Activated gamma-delta T cell treated with Interleukin-2 at 50 U/mL for 16 hours (primary cell): Measurements from ENCODE around the gene SHB.
"Not testable (repeated sequence)": the region's sequence is repeated elsewhere in the genome, so short reads cannot be mapped to it uniquely, and the experiment has no call there.

Source experiments
- DNase-seq: peaks from one replicate; pipeline ENCODE4 v3.0.0-alpha.2; 2020

SHB gene

DNA sequence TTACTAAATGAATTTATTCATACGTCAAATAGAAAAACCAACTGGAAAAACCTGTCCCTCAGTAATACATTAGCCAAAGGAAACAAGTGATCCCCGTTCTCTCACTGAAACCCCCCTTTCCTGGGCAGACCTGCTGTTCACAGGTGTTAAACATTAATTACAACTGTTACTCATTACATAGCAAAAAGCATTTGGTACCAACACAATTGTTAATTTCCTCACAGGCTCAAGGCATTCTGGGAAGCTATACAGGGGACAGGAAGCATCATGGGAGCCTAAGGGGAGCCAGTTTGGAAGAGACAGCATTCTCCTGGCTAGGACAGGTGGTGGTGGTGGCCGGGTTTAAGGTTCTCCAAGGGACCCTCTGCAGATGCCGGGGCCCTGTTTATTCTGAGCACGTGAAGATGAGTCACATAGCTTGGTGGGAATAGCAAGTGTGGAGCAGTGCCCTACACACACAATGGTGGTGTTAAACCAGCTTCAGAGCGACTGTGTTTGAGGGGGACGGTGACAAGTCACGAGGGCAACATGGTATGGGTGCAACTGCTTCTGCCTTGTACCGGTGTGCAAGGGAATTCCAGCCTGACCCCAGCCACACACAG is 102.5 kb downstream of the SHB start:
- DNase-seq: no peak

DNA sequence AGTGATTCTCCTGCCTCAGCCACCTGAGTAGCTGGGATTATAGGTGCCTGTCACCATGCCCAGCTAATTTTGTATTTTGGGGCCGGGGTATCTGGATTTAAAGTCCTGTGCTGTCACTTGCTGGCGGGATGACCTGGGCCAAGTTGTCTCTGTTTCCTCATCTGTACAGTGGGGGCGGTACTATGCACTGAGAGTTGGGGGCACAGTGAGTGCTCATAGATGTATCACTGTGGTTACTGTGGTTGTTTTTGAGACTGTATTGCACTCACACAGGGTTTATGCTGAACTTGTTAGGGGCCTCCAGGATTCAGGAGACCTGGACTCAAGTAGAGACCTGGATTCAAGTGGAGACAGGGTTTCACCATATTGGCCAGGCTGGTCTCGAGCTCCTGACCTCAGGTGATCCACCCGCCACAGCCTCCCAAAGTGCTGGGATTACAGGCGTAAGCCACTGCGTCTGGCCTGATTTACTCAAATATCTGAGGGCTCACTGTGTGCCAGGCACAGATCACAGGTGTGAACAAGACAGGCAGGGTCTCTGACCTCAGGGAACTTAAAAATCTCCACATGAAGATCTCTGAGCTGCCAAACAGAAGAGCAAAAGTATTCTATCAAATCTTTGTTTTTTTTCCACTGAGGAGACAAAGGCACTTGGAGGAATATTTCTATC is 103.2 kb downstream of the SHB start:
- not testable (repeated sequence) for DNase-seq

DNA sequence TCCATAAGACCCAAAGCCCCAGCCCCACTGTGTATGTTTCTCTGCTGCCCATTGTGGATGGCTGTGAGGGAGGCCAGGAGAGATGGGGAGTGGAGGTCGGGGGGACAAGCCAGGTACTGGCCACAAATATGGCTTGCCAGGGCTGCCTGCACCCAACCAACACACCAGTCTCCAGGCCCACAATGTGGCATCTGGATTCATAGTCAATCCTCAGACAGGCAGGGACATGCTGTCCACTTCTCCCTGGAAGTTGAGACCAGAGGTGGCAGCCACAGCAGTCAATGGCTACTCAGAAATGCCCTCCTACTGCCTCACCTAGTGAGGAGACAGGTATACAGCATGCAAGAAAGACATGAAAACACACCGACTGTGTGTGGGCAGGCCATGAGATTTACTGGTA is 103.9 kb downstream of the SHB start:
- no peak for DNase-seq

DNA sequence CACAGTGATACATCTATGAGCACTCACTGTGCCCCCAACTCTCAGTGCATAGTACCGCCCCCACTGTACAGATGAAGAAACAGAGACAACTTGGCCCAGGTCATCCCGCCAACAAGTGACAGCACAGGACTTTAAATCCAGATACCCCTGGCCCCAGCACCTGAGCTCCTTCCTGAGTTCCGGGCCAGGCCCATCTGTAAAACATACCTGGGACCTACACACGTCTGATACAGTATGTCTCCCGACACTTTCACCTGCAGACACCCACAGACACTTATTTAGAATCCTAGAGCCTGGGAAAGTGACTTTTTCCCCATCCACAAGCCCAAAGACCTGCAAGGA is 104.3 kb downstream of the SHB start:
- DNase-seq: no peak

DNA sequence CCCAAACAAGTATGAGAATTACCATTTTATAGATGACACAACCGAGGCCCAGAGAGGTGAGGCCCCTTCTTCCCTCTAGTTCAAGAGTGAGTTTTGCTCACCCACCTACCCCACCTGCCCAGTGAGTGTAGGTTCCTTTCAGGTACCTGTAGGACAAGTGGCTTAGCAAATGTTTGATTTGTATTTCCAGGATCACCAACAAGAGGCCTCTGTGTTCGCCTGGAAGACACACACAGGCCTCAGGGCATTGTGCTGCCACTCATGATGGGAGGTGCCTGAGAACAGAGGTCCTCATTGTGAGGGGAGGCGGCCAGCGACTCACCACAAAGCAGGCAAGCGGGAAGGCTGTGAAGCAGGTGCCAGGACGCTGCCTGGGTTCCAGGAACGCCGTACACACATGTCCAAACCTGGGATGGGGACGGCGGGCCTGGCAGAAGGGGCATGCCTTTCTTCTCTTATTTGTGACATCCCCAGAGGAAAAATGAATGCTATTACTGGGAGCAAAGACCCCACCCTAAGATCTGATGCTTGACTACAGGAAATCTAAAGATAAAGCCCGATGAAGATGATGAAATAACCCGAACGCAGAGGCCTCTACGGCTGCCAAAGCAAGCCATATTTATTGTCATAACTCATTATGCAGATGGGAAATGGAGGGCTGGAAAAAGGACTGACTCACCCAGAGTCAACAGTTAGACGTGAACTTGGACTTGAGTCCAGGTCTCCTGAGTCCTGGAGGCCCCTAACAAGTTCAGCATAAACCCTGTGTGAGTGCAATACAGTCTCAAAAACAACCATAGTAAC is 104.9 kb downstream of the SHB start:
- no peak for DNase-seq

DNA sequence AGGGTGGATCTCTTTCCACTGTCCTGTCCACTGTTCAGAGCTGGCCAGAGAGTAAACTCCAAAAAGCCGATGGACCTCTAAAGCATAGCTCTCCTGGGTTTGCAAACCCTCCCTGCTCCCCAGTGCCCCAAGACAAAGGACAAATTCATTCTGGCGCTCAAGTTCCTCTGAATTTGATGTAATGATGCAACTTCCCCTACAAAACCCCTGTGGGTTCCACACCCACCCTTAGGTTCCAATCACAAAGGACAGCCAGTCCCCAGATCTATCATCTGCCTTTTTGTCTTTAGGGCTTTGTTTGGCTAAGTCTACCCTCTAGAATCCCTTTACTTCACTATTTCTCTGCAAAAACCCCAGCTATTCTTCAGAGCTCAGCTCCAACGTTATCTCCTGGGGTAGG is 107.7 kb downstream of the SHB start:
- no peak for DNase-seq

DNA sequence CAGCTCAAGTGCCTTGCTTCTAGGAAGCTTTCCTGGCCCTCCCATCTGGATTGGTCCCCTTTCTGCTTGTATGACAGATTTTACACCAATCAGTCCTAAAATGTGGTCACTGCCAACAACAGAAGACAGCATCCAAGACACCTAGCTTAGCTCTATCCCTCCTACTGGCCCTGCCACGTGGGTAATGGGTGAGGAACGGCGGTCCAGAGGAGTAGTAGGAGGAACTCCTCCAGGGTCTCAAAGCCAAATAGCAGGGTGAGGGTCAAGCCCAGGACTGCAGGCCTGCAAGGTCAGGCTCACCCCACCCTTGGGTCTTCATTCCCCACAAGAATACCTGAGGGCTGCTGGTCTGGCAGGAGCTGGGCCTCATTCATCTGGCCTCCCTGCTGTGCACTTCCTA is 108.4 kb downstream of the SHB start:
- DNase-seq: no peak

DNA sequence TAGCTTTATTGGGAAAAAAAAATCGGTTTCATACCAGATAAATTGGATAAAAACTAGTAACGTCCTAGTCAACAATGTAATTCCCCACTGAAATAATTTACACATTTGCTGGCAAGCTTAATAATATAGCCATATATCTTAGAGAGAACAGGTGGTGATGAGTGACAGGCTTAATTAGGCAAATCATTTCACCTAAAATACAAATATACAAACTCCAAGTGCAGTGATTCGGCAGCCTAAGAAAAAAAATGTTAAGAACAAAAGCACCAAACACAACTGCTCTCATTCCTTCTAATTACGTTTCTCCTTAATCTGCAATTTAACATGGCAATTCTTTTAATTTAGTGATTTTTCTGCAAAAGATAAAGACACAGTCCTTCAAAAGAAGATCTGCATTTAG is 109.1 kb downstream of the SHB start:
- DNase-seq: no peak

DNA sequence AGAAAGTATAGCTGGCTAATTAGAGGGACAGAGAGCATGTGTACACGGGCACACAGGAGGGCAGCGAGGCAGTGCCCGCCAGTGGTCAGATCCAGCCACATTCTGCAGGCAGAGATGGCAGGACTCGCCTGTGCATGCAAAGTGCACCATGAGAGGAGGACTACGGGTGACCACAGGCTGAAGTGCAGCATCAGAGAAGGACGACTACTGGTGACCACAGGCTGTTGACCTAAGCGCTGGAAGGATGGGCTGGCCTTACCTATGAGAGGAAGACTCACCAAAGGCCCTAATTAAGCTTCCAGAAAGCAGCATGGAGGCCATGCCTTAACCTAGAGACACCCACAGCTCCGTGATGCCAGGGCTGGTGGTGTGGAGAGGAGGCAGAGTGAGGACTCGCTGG is 110.9 kb downstream of the SHB start:
- no peak for DNase-seq

DNA sequence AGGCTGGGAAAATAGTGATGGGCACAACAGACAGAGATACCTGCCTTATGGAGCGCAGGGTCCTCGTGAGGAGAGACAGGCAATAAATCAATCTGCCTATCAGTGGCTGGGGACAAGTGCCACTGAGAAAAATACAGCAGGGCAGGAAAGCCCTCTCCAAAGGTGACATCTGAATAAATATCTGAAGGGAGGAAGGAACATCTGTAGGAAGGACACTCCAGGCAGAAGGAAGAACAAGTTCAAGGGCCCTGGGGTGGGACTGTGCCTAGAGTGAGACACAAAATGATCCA is 111.4 kb downstream of the SHB start:
- DNase-seq: no peak

DNA sequence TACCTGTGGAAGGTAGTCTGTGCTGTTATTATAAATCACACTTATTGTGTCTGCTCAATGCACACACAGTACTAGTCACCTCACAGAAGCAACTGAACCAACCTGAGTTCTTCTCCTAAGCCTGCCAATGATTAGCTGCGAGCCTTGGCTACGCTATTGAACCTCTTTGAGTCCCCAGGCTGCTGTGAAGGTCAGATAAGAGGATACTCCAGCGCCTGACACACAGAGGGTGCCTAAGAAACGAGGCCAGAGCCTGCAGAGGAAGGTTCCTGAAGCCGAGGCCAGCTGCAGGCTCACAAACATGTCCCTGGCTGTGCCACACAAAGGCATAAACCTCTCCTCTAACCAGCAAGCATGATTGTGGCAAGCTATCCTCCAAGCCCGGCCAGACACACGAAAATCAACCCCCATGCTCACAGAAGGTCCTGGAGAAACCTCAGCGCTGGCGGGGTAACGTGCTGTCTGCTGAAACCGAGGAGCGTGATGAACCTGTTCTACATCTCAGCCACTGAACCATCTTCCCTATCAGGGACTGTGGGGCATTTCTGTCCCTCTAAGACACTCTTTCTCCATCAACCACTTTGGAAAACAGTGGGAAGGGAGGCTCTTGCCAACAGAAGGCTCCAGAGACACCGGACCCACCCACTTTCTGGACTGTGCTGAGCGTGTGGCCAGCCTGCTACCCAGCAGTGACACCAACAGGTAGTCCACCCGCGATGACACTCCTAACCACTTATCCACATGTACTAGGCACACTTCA is 111.9 kb downstream of the SHB start:
- DNase-seq: no peak

DNA sequence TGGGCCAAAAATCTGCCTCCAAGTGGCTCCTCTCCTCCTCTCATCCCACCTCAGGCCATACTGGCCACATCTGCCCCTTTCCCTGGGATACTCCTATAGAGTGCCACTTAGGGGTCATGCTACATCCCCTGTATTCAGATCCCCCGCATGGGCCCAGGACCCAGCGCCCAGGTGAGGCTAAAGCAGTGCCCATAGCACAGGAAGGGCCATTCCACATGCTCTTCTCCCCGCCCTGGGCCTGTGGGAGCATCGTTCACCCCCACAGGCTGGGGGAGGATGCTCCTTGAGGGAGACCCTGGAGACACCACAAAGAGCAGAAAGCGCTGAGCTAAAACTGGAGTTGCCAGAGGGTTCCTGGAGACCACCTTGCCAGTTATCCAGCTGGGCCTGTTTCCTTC is 112.6 kb downstream of the SHB start:
- no peak for DNase-seq

DNA sequence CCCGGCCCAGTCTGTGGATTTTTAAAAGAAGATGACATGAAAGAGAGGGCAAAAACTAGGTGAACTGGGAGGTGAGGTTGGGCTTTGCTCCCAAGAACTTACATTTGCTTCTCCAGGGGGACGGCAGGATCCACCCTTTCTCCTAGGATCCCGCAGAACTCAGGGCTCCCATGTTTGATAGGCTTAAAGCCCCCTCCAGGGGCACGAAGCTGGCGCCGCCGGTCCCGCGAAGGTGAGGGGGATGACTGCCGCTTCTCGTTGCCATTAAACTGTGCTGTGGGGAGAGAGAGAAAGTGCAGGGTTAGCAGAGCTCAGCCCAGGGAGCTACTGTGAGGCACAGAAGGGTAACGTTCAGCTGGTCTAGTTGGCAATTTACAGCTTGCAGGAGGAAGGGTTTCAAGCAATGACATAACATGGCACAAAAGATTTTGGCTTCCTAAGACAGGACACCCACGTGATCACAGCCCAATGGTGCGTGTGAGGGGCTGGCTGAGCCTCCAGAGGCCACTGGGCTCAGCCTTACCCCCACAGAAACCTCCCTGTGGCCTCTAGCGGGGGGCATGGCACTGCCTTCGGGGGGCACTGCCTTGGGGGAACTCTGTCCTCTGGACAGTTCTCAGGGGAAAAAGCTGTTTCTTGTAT is 113.1 kb downstream of the SHB start:
- DNase-seq: no peak

DNA sequence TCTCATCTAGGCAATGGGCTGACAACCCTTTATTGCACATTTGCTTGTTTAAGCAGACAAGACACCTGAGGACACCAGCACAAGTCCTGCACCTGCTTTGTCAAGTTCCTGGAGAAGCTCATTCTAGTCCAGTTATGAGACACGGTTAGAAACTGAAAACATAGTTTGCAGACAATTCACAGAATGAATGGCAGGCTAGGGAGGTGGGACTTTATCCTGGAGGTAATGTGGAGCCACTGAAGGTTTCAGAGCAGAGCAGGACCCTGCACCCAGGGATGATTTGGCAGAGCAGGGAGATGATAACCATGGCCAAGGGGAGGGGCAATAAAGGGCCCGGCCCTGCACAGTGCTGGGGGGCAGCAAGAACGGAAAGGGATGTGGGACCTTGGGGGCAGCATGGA is 114.4 kb downstream of the SHB start:
- DNase-seq: no peak

DNA sequence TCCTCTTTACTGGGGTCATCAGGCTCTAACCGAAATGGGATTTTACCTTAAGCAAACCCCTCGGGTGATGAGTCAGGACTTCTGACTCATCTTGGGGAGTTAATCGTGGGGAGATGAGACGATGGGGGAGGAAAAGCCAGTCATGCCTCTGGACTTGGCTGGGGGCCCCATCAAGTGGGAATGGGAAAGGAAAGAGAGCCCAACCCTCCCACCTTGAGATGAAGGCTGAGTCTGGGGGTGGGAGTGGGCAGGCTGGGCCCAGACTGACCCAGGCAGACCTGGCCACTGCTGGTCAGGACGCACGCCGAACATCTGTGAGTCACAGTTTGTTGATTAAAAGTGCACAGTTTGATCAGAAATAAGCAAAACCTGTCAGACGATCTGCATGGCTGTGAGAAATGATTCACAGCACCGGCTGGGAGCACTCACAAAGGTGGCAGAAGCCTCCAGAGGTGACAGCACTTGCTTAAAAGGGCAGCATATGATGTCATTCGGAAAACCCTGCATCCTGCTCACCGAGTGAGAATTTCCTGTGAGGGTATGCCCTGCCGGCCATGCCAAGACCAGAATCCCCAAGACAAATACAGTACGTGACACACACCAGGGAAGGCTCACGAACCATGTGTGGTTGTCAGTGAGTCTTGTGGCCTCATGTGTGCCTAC is 115.1 kb downstream of the SHB start:
- DNase-seq: peak; percentile 6

DNA sequence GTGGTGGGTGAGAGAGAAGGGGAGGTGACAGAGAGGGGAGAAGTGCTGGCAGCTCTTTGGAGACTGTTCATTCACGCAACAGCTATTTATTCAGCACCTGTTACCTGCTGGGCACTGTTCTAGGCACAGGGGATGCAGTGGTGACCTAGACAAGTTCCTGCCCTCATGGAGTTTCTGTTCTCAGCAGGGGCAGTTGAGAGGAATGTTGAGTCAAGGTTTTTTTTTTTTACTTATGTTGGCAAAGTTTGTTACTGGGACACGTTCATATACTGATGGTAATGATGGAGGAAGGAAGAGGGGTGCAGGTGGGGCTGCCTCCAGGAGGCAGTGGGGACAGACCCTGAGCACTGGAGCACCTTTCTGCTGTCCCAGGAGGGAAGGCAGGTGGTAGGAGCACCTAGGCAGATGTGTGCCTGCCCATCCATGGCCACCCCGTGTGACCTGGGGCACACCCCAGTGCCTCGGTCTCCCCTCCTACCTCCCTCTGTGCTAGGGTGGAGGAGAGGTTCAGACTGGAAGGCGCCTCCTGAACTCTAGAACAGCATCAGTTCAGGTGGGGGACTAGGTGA is 115.7 kb downstream of the SHB start:
- no peak for DNase-seq

DNA sequence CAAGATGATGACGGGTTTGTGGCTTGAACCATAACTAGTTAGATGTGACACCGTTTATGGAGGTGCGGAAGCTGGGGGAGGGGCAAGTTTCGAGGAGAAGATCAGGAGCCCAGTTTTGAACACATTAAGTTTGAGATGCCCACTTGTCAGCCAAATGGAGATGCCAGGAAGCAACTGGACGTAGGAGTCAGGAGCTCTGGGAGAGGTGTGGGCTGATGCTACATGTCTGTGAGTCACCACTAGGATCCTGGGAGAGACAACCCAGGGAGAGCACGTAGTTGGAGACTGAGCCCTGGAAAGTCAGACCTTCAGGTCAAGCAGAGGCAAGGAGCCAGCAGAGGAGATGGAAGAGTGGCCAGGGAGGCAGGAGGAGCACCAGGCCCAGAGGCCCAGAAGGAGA is 116.3 kb downstream of the SHB start:
- DNase-seq: no peak

DNA sequence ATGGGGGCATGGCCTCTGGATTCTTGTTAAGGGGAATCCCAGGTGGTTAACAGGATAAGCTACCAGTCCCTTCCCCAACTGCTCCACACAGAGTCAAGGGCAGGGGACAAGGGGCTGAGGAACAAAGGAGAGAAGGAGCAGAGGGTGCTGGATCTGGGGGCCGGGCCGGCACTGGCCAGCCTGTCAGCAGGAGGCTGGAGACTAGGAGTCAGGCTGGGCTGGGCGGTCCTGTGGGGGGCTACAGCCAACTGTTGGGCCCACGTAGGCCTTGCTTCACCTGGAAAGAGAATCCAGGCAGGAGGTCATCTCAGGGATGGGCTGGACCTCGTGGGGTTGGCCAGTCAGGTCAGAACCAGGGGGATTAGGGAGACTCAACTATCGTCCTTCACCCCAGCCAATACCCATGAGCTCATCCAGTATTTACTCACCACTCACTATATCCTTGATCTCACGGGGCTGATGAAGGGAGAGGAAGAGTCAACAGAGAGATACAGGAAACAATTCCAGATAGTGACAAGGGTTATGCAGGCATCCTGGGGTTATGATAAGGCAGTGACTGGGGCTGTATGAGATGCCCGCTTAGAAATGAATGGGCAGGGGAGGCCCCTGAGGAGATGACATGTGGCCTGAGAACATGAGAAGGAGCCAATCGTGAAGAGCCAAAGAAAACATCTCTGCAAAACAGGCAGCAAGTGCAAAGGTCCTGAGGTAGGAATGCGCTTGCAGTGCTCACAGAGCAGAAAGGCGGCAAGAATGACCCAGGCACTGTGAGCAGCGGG is 117.2 kb downstream of the SHB start:
- no peak for DNase-seq

DNA sequence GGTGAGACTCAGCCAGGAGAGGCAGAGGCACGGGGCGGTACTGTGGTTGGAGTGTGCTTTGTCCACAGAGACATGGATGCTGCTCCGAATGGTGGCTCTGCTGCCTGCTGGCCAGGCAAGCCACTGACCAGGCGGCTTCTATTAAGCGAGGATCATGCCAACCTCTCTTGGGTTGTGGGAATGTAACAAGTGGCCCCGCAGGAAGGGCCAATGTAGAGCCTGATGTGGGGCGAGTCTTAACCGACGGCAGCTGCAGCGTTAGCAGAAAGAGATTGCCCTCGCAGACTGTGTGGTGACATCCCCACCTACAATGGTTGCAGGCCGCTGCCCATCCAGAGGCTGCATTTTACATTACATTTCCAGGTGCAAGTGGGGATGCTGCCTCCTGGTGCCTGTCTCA is 118.5 kb downstream of the SHB start:
- no peak for DNase-seq

DNA sequence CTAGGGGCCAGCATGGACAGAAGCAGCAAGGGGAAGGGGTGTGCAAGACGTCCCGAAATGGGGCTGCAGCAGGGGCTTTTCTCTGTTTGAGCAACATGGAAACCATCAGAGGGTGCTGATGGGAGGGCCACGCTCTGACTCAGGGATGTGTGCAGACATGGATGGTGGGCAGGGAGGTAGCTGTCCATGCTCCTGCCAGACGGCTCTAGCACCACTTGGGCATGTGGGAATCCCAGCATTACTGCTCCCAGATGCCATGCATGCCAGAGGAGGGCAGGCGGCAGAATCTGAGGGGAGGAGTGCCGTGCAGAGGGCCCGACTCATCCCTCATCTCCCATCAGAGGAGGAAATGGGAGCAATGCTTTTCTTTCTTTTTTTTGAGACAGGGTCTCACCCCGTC is 119.5 kb downstream of the SHB start:
- DNase-seq: no peak

DNA sequence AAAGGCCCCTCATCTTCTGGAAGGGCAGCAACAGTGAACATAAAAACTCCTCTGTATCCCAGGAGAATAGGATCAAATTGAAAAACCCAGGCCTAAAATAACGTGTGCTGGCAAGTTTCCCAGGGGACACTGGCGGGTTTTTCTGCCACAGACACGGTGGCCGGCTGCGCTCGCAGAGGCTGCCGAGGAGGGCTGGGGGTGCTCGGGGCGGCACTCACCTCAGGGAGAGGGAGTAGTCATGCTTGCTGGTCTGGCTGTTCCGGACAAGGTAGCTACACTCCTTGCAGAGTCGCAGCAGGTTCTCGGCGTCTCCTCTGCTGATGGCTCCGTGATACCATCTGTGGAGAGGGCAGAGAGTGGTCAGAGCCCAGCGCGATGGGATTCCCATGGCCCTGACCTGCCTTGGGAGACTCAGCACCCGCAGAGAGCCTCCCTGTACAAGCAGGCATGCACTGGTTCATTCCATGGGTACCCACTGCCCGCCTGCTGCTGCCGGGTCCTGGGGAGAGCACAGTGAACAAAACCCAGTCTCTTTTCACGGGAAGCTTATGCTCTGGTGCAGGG is 120.5 kb downstream of the SHB start:
- DNase-seq: no peak
